Raji (cell line): ENCODE results near the gene ATR.

ENCODE experiments used
- POLR2A ChIP-seq: IDR thresholded peaks from 2 replicates; pipeline ENCODE4 v1.6.1; 2011; ENCODE audit warnings: low read depth, low read length, control low read depth; ENCODE audit not compliant: insufficient read depth

Gene ATR

GRCh38 chr3:142601713-142602112, 23.2 kb upstream of the ATR start:
- no peak for TF ChIP-seq POLR2A

- no peak for TF ChIP-seq POLR2A
These were observed 19.4 kb upstream of the ATR start for GRCh38 chr3:142597906-142598305.

- TF ChIP-seq POLR2A = no peak
These were observed 18.2 kb upstream of the ATR start for GRCh38 chr3:142596726-142597088.

- peak; percentile 98 for TF ChIP-seq POLR2A
These were observed 17.6 kb upstream of the ATR start, which contains the start of gene PLS1 for GRCh38 chr3:142595951-142596725. TSS of gene PLS1 (plus strand) at chr3:142596393. CDS start at chr3:142664238, 67,845 bp downstream.

- TF ChIP-seq POLR2A = no peak
These were observed 17.0 kb upstream of the ATR start for GRCh38 chr3:142595581-142595950.

GRCh38 chr3:142595141-142595540, 16.6 kb upstream of the ATR start:
- no peak for TF ChIP-seq POLR2A

- TF ChIP-seq POLR2A = no peak
These were observed 10.2 kb upstream of the ATR start for GRCh38 chr3:142588703-142589102.

GRCh38 chr3:142586803-142587406, 8.4 kb upstream of the ATR start:
- no peak for TF ChIP-seq POLR2A

- TF ChIP-seq POLR2A = no peak
These were observed 1.5 kb upstream of the ATR start for GRCh38 chr3:142580061-142580423.

- TF ChIP-seq POLR2A = no peak
These were observed 721 bp downstream of the ATR start for GRCh38 chr3:142577696-142578328.

- no peak for TF ChIP-seq POLR2A
These were observed 1.7 kb downstream of the ATR start for GRCh38 chr3:142576792-142577191.

GRCh38 chr3:142574665-142575064, 3.9 kb downstream of the ATR start:
- TF ChIP-seq POLR2A = no peak

GRCh38 chr3:142568393-142569017, 10.0 kb downstream of the ATR start:
- TF ChIP-seq POLR2A = no peak

GRCh38 chr3:142566096-142566495, 12.4 kb downstream of the ATR start:
- no peak for TF ChIP-seq POLR2A

- TF ChIP-seq POLR2A = no peak
These were observed 15.0 kb downstream of the ATR start for GRCh38 chr3:142563496-142563997.

GRCh38 chr3:142560118-142560517, 18.4 kb downstream of the ATR start:
- no peak for TF ChIP-seq POLR2A
